ENCODE results near the gene LGALS4. TPM values are rescaled to one million over a fixed set of nuclear protein-coding genes. Genes with fewer than 3 reads are reported as not detected.
"Not testable (repeated sequence)": the region's sequence is repeated elsewhere in the genome, so short reads cannot be mapped to it uniquely, and the experiment has no call there.

Gene LGALS4
- total RNA-seq, 2 experiments from 2014 or later, result 0.59 to 1.1 TPM

DNA sequence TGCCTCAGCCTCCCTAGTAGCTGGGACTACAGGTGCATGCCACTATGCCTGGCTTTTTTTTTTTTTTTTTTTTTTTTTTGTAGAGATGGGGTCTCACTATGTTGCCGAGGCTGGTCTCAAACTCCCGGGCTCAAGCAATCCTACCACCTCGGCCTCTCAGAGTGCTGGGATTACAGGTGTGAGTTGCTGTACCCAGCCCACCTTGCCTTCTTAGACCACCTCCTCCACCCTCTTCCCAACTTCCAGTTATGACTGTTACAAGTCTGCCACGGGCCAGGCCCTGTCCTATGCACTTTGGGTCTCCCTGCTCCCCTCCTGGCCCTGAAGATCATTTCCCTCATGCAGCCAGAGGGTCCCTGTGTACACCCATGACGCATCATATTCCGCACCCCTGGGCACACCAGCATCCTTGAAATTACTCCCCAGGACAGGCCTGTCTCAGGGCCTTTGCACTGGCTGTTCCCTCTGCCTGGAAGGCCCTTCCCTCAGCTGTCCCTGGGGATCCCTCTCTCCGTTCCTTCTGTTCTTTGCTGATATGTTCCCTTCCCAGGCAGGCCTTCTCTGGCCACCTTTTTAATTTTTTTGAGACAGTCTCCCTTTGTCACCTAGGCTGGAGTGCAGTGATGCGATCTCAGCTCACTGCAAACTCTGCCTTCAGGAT, 3.0 kb downstream of the LGALS4 start:
- H3K4me3 Mint-ChIP-seq, result no peak overlapping the region
- H3K9me3 Mint-ChIP-seq (ENCODE audit: low read depth), result no peaks in the 10 kb centered on the region
- CTCF ChIA-PET, result no interaction called here
- no peaks in the 10 kb centered on the region for H3K27me3 Mint-ChIP-seq
- peaks cover 6% of the 10 kb centered on the region for H3K4me1 Mint-ChIP-seq
- ATAC-seq, result no peak
- no peaks in the 10 kb centered on the region for H3K36me3 Mint-ChIP-seq (ENCODE audit: low read depth)
- DNase-seq, result no peak
- no peak overlapping the region for H3K27ac Mint-ChIP-seq
- POLR2A ChIA-PET, result interaction anchor here (0.7 kb wide), 1 partner anchor 39 kb away, joined by 3 read pairs; no protein-coding TSS in a partner anchor
- intact Hi-C loops (cut with DNase I, micrococcal nuclease), result no loop called here

DNA sequence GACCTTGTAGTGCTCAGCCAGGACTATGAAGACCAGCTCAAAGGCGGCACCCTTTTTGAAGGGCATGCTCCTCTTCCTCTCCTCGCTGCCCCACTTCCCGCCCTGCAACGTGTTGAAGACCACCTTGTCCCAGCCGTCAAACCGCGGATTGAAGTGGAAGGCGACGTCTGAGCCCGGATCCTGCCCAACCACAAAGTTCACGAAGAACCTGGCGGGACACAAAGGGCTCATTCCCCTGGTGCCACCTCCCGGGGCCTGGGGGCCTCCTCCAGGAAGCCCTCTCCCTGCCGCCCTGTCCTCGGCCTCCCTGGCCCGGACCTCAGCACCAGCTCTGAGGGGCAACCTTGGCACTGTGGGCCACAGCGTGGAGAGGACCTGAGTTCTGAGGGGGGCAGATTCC, 4.0 kb downstream of the LGALS4 start:
- ATAC-seq (no peak), DNase-seq (no peak)
- ChIA-PET CTCF (interaction anchor here (0.6 to 0.8 kb wide), 2 partner anchors 70 to 283 kb away, joined by 3 read pairs; no protein-coding TSS in a partner anchor), POLR2A (interaction anchor here (0.5 kb wide), 1 partner anchor 77 kb away, joined by 4 read pairs; no protein-coding TSS in a partner anchor)
- Mint-ChIP-seq H3K27ac (no peak overlapping the region), H3K4me3 (no peak overlapping the region), H3K27me3 (no peaks in the 10 kb centered on the region), H3K9me3 (ENCODE audit: low read depth) (no peaks in the 10 kb centered on the region), H3K36me3 (ENCODE audit: low read depth) (no peaks in the 10 kb centered on the region), H3K4me1 (peaks cover 6% of the 10 kb centered on the region)
- intact Hi-C loops (cut with DNase I, micrococcal nuclease), result no loop called here

DNA sequence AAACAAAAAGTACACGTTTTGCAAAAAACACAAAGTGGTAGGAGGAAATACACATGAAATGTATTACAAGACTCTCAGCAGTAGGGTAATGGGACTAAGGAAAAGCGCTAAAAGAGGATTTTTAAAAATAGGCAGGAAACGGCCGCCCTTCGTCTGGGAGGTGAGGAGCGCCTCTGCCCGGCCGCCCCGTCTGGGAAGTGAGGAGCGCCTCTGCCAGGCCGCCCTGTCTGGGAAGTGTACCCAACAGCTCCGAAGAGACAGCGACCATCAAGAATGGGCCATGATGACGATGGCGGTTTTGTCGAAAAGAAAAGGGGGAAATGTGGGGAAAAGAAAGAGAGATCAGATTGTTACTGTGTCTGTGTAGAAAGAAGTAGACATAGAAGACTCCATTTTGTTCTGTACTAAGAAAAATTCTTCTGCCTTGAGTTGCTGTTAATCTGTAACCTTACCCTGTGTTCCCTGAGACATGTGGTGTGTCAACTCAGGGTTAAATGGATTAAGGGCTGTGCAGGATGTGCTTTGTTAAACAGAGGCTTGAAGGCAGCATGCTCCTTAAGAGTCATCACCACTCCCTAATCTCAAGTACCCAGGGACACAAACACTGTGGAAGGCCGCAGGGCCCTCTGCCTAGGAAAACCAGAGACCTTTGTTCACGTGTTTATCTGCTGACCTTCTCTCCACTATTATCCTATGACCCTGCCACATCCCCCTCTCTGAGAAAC, 5.2 kb downstream of the LGALS4 start:
- H3K36me3 Mint-ChIP-seq (ENCODE audit: low read depth); intact Hi-C loops (cut with DNase I, micrococcal nuclease); H3K4me3 Mint-ChIP-seq; ATAC-seq; H3K27me3 Mint-ChIP-seq; H3K4me1 Mint-ChIP-seq; H3K9me3 Mint-ChIP-seq (ENCODE audit: low read depth); POLR2A ChIA-PET; H3K27ac Mint-ChIP-seq; DNase-seq: not testable (repeated sequence)
- CTCF ChIA-PET, result interaction anchor here (0.7 kb wide), 1 partner anchor 15 kb away, joined by 4 read pairs; no protein-coding TSS in a partner anchor

DNA sequence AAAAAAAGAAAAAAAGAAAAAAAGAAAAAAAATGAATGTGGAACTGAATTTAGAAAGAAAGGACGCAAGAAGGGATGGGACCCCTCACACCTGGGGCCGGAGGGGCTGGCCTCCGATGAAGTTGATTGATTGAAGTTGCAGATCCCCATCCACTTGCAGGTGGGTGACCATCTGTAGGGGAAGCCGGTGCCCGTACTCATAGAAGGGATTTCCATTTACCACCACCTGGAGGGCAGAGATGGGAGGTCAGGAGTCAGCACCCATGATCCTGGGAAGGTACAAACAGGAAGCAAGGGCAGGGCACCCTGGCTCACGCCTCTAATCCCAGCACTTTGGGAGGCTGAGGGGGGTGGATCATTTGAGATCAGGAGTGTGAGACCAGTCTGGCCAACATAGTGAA, 6.4 kb downstream of the LGALS4 start:
- POLR2A ChIA-PET, result interaction anchor here (0.7 kb wide), 1 partner anchor 32 kb away, joined by 3 read pairs; no protein-coding TSS in a partner anchor
- no peak overlapping the region for H3K27ac Mint-ChIP-seq
- CTCF ChIA-PET, result no interaction called here

DNA sequence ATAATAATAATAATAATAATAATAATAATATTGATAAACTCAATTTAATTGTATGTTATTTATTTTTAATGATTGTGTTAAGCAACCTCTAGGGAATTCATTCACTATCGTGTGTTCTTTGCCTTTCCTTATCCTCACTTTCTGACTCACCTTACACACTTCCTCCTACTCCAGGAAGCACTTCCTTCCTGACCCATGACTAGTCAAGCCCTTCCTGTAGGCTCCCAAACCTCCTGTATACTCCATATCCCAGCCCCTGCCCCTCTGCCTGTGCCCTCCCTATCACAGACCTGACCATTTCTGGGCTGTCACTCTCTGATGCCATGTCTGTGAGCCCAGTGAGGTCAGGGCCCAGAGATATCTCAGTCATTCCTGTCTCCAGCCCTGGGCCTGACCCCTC, 7.6 kb downstream of the LGALS4 start:
- Mint-ChIP-seq H3K9me3 (ENCODE audit: low read depth) (no peaks in the 10 kb centered on the region), H3K36me3 (ENCODE audit: low read depth) (no peaks in the 10 kb centered on the region), H3K27me3 (no peaks in the 10 kb centered on the region), H3K27ac (no peak overlapping the region), H3K4me3 (no peak overlapping the region), H3K4me1 (peaks cover 6% of the 10 kb centered on the region)
- CTCF ChIA-PET, result interaction anchor here (0.6 kb wide), 1 partner anchor 150 kb away, joined by 3 read pairs; no protein-coding TSS in a partner anchor
- intact Hi-C loops (cut with DNase I, micrococcal nuclease), result no loop called here
- POLR2A ChIA-PET, result interaction anchor here (0.7 kb wide), 1 partner anchor 1416 kb away, joined by 5 read pairs; no protein-coding TSS in a partner anchor
- DNase-seq, result no peak
- ATAC-seq, result no peak

More for the DNA sequence above, 6.4 kb downstream of the LGALS4 start:
- peaks cover 6% of the 10 kb centered on the region for H3K4me1 Mint-ChIP-seq
- H3K36me3 Mint-ChIP-seq (ENCODE audit: low read depth), result no peaks in the 10 kb centered on the region
- ATAC-seq (no peak), DNase-seq (no peak)
- H3K9me3 Mint-ChIP-seq (ENCODE audit: low read depth), result no peaks in the 10 kb centered on the region
- no peak overlapping the region for H3K4me3 Mint-ChIP-seq
- intact Hi-C loops (cut with DNase I, micrococcal nuclease), result no loop called here
- H3K27me3 Mint-ChIP-seq, result no peaks in the 10 kb centered on the region

DNA sequence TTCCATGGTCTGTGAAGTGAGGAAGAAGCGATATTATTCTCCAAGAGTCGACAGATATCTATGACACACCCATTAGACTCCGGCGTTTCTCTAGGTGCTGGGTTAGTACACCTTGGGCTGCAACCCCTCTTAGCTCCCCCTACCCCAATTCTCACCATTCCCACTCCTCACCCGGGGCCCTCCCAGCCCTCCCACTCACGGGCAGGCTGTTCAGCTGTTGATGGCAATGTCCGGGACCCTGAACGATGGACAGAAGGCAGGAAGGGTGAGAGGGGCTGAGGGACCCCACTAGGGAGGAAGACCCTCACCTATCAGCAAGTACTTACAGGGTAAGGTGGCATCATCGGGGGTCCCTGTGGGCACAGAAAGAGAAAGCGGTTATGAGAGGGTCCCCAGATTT, 9.2 kb downstream of the LGALS4 start:
- POLR2A ChIA-PET, result no interaction called here
- Mint-ChIP-seq H3K36me3 (ENCODE audit: low read depth) (no peaks in the 10 kb centered on the region), H3K4me1 (peaks cover 8% of the 10 kb centered on the region), H3K9me3 (ENCODE audit: low read depth) (no peaks in the 10 kb centered on the region), H3K4me3 (no peak overlapping the region), H3K27me3 (no peaks in the 10 kb centered on the region), H3K27ac (no peak overlapping the region)
- DNase-seq, result no peak
- intact Hi-C loops (cut with DNase I, micrococcal nuclease), result no loop called here
- ATAC-seq, result no peak
- CTCF ChIA-PET, result no interaction called here

DNA sequence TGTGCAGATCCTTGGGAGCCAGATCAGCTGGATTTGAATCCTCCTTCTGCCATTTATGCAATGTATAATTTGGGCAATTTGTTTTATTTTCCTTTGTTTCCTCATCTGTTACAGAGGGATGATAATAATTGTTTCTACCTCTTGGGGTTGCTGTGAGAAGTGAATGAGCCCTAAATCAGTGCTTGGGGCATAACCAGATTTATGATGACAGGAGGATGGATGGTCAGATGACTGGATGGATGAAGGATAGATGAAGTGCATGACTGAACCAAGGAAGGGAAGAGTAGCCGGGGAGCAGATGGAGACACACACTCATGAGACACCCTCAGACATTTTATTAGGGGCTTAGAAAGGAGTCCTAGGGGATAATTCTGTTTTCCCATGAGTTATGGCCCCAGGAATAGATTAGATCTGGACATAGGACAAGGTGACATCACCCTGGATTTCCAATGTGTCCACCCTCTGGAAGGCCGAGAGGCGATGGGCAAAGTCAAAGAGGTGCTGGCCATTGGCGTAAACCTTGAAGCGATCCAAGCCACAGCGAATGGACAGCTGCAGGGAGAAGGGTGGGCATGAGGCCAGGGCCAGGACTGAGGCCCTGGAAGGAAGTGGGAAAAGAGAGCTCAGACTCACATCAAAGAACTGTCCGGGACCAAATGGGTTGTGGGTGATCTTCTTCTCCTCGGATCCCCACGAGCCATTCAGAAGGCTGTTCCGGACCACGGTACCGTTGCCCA, 11.2 kb downstream of the LGALS4 start:
- Mint-ChIP-seq H3K36me3 (ENCODE audit: low read depth) (no peaks in the 10 kb centered on the region), H3K9me3 (ENCODE audit: low read depth) (no peaks in the 10 kb centered on the region), H3K27me3 (no peaks in the 10 kb centered on the region), H3K4me3 (no peak overlapping the region), H3K27ac (no peak overlapping the region), H3K4me1 (peaks cover 8% of the 10 kb centered on the region)
- ATAC-seq, result no peak
- intact Hi-C loops (cut with DNase I, micrococcal nuclease), result no loop called here
- POLR2A ChIA-PET, result no interaction called here
- no peak for DNase-seq
- CTCF ChIA-PET, result interaction anchor here (0.6 kb wide), 1 partner anchor 85 kb away, joined by 3 read pairs; no protein-coding TSS in a partner anchor

DNA sequence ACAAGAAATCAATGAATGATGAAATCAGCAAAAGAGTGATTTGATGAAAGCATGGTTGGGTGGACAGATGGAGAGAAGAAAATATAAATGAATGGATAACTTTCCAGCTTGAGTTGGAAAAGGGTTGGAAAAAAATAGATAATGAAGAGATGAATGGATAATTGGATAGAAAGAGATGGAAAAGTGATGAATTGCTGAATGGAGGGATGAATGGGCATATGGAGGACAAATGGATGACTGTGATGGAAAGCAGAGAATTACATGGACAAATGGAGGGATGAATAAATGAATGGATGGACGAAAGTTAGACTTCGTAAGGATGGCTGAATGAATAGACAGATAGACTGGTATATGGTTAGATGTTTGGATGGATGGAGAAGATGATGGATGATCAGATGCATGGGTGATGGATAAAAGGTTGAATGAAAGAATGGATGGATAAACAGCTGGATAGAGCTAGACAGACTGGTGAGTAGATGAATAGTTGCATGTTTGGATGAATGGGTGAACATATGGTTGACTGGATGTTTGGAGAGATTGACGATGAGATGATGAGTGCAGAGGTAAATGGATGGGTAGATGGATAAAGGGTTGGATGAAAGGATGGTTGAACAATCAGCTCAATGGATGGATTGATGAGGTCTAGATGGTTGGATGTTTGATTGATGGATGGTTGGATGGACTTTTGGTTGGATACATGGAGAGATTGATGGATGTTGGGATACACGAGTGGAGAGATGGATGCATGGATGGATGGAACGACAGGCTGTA, 12.0 kb downstream of the LGALS4 start:
- DNase-seq (no peak), ATAC-seq (no peak)
- Mint-ChIP-seq H3K9me3 (ENCODE audit: low read depth) (no peaks in the 10 kb centered on the region), H3K27me3 (no peaks in the 10 kb centered on the region), H3K27ac (no peak overlapping the region), H3K36me3 (ENCODE audit: low read depth) (no peaks in the 10 kb centered on the region), H3K4me1 (peaks cover 8% of the 10 kb centered on the region), H3K4me3 (no peak overlapping the region)
- intact Hi-C loops (cut with DNase I, micrococcal nuclease), result no loop called here
- ChIA-PET CTCF (no interaction called here), POLR2A (no interaction called here)

DNA sequence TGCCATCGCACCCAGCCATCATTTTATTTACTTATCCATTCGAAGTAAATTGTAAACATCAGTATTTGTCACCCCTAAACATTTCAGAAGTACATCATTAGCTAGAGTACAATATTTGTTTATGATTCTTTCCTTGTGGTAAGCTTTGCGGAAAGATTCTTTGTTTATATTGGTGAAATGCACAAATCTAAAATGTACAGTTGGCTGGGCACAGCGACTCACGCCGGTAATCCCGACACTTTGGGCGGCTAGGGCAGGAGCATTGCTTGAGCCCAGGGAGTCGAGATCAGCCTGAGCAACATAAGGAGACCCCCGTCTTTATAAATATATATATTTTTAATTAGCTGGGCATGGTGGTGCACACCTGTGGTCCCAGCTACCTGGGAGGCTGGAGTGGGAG, 13.6 kb downstream of the LGALS4 start:
- intact Hi-C loops (cut with DNase I, micrococcal nuclease), result loop anchor here in 1 of 2 experiments (5.0 kb wide), 1 partner anchor 37 kb away; no protein-coding TSS in a partner anchor
- ATAC-seq, result no peak
- Mint-ChIP-seq H3K27me3 (no peaks in the 10 kb centered on the region), H3K4me1 (peaks cover 3% of the 10 kb centered on the region), H3K36me3 (ENCODE audit: low read depth) (no peaks in the 10 kb centered on the region), H3K4me3 (no peak overlapping the region), H3K9me3 (ENCODE audit: low read depth) (no peaks in the 10 kb centered on the region), H3K27ac (no peak overlapping the region)
- no peak for DNase-seq
- ChIA-PET POLR2A (interaction anchor here (0.6 kb wide), 1 partner anchor 286 kb away, joined by 3 read pairs; no protein-coding TSS in a partner anchor), CTCF (interaction anchor here (1.6 kb wide), 1 partner anchor 29 kb away, joined by 6 read pairs; no protein-coding TSS in a partner anchor)

DNA sequence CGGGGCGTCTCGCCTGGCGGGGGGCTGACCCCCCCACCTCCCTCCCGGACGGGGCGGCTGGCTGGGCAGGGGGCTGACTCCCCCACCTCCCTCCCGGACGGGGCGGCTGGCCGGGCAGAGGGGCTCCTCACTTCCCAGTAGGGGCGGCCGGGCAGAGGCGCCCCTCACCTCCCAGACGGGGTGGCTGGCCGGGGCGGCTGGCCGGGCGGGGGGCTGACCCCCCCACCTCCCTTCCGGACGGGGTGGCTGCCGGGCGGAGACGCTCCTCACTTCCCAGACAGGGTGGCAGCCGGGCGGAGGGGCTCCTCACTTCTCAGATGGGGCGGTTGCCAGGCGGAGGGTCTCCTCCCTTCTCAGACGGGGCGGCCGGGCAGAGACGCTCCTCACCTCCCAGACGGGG, 15.0 kb downstream of the LGALS4 start:
- H3K4me3 Mint-ChIP-seq; CTCF ChIA-PET; H3K27me3 Mint-ChIP-seq; ATAC-seq; POLR2A ChIA-PET; DNase-seq; H3K9me3 Mint-ChIP-seq (ENCODE audit: low read depth); H3K36me3 Mint-ChIP-seq (ENCODE audit: low read depth); H3K27ac Mint-ChIP-seq; H3K4me1 Mint-ChIP-seq: not testable (repeated sequence)
- intact Hi-C loops (cut with DNase I, micrococcal nuclease), result loop anchor here in 1 of 2 experiments (5.0 kb wide), 1 partner anchor 35 kb away; no protein-coding TSS in a partner anchor

DNA sequence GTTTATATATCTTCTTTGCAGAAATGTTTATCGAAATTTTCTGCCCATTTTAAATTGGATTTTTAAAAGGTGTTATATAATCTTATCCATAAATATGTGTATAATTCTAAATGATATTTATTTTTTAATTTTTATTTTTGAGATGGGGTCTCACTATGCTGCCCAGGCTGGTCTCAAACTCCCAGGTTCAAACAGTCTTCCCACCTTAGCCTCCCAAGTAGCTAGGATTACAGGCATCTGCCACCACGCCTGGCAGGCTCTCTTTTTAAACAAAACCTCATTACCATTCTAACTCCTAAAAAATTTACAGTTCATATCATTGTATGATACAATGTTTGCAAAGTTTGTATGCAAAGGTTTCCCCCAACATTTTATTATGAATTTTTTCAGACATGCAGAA, 16.6 kb downstream of the LGALS4 start:
- POLR2A ChIA-PET, result no interaction called here
- H3K27me3 Mint-ChIP-seq, result no peaks in the 10 kb centered on the region
- H3K36me3 Mint-ChIP-seq (ENCODE audit: low read depth), result no peaks in the 10 kb centered on the region
- no peak overlapping the region for H3K4me3 Mint-ChIP-seq
- no peak overlapping the region for H3K27ac Mint-ChIP-seq
- no peak for ATAC-seq
- H3K4me1 Mint-ChIP-seq, result peaks cover 6% of the 10 kb centered on the region
- H3K9me3 Mint-ChIP-seq (ENCODE audit: low read depth), result no peaks in the 10 kb centered on the region
- DNase-seq, result no peak
- intact Hi-C loops (cut with DNase I, micrococcal nuclease), result loop anchor here in 1 of 2 experiments (5.0 kb wide), 1 partner anchor 34 kb away; no protein-coding TSS in a partner anchor
- CTCF ChIA-PET, result interaction anchor here (0.6 to 1.3 kb wide), 2 partner anchors 22 to 145 kb away, joined by 3 to 4 read pairs; no protein-coding TSS in a partner anchor
